ENCODE results near the gene ADORA2A. TPM values are rescaled to one million over a fixed set of nuclear protein-coding genes. Genes with fewer than 3 reads are reported as not detected.

The ADORA2A gene
- total RNA-seq, 1 donor: 0.45 TPM

GRCh38 chr22:24401931-24402367 lies 25.4 kb upstream of the ADORA2A start:
- DNase-seq (ENCODE audit: low read depth): no peak
- TF ChIP-seq CTCF (IDR thresholded peaks at IDR 0.05; ENCODE audit: insufficient read depth, low read length): no peak

GRCh38 chr22:24402460-24403192 lies 24.8 kb upstream of the ADORA2A start:
- TF ChIP-seq CTCF (IDR thresholded peaks at IDR 0.05; ENCODE audit: insufficient read depth, low read length): peak; percentile 8
- peak; percentile 93 for DNase-seq (ENCODE audit: low read depth)
- no peak overlapping the region for H3K4me3 ChIP-seq (ENCODE audit: low read depth, low read length)

More at GRCh38 chr22:24401931-24402367, 25.4 kb upstream of the ADORA2A start:
- H3K4me3 ChIP-seq (ENCODE audit: low read depth, low read length): no peak overlapping the region

GRCh38 chr22:24403346-24403745 lies 24.1 kb upstream of the ADORA2A start:
- no peak for DNase-seq (ENCODE audit: low read depth)
- TF ChIP-seq CTCF (IDR thresholded peaks at IDR 0.05; ENCODE audit: insufficient read depth, low read length): no peak
- no peak overlapping the region for H3K4me3 ChIP-seq (ENCODE audit: low read depth, low read length)

- no peak for TF ChIP-seq CTCF (IDR thresholded peaks at IDR 0.05; ENCODE audit: insufficient read depth, low read length)
- H3K4me3 ChIP-seq (ENCODE audit: low read depth, low read length): no peak overlapping the region
- no peak for DNase-seq (ENCODE audit: low read depth)
Observed at GRCh38 chr22:24404561-24405275, 22.7 kb upstream of the ADORA2A start.

- DNase-seq (ENCODE audit: low read depth): no peak
- TF ChIP-seq CTCF (IDR thresholded peaks at IDR 0.05; ENCODE audit: insufficient read depth, low read length): no peak
- no peak overlapping the region for H3K4me3 ChIP-seq (ENCODE audit: low read depth, low read length)
Observed at GRCh38 chr22:24405631-24406321, 21.6 kb upstream of the ADORA2A start.

- DNase-seq (ENCODE audit: low read depth): no peak
- no peak overlapping the region for H3K4me3 ChIP-seq (ENCODE audit: low read depth, low read length)
- TF ChIP-seq CTCF (IDR thresholded peaks at IDR 0.05; ENCODE audit: insufficient read depth, low read length): no peak
Observed at GRCh38 chr22:24406322-24407277, 20.8 kb upstream of the ADORA2A start.

All from fibroblast of the aortic adventitia (primary cell).